GM19025 (cell line): ENCODE data around the gene NDUFS7.

Experiments used
- ATAC-seq: cut with Tn5 transposase; IDR thresholded peaks from one replicate; pipeline ENCODE4 v1.9.1; 2021; ENCODE audit warnings: mild to moderate bottlenecking, low read depth, moderate library complexity; ENCODE audit not compliant: unreplicated experiment

NDUFS7 gene

DNA sequence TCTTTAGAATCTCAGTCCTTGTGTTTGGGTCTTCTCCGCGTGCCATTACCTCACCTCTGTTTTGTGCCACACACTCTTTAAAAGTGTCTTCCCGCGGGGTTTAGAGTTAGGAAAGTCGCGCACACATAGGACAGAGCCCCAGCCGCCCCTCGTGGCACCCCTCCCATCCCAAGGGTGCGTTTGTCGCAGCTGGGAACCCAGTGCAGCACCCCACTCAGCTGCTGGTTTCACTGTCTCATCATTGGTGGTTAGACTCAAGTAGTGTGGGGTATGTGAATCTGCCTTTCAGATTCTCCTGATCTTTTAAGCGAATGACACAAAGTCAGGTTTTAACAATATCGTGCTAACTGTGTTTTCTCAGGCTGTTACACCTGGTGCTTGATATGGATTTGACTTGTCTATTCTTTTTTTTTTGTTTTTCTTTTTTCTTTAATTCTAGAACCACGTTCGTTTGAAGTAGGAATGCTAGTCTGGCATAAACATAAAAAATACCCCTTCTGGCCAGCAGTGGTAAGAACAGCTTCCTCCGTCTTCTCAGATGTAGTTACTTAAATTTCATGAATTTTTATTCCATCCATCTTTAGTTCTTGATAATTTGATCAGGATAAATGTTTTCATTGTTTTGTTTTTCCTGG lies 19.5 kb upstream of the NDUFS7 start:
- ATAC-seq: no peak

DNA sequence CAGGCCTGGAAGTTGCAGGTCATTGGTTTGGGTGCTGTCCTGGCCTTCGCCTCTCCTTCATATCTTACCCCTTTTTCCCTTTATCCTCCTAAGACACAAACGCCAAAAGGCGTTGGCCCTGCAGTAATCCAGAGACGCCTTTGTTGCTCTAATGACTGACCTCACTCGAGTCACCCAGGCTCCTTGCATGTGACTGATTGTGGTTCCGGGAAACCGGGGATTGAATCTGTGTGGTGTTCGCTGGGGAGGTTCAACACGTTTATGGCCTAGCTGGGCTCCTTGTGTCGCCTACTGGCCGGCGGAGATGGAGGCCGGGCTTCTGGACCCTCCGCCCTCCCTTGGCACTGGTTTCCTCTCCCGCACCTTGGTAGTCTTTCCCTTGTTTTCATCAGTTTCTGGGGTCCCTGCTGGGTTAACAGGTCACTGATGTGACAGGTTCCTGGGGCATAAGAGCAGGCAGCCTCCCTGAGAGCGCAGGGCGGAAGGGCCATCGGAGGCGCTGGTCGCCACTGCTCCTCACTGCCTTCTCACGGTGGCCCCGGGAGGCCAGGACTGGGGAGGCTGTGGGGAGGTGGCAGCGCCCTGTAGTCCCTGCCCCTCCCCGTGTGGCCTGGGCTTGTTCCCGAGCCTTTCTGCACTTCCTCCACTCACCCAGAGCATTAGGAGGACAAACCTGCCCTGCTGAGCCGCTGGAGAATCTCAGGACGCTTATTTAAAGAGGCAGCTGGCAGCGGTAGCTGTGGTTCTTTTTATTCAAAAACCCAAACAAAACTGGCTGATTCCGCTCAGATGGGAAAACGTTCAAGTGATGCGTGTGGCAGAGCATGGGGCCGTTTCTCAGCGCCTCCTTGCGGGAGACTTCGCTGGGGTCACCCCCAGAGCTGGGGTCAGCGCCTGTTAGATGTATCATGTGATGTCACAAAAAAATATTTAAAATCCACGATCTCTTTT lies 18.1 kb upstream of the NDUFS7 start:
- no peak for ATAC-seq

DNA sequence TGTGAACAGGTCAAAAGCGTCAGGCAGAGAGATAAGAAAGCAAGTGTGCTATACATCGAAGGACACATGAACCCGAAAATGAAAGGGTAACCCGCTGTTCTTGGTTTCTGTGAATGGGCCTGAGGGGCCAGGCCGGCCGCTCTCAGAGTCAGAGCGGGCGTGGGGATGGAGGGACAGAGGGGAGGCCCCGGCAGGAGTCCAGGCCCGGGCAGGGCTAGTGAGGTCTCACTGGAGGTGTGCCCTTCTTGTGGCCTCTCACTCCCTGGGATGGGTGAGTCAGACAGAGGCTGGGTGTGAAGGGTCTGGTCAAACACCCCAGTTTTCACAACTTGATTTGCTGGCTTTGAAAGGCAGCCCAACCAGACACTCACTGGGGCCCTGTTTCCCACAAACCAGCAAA lies 17.4 kb upstream of the NDUFS7 start:
- ATAC-seq: no peak

- ATAC-seq: no peak
Observed at GRCh38 chr19:1366899-1367870, 16.5 kb upstream of the NDUFS7 start.

GRCh38 chr19:1369214-1369805 lies 14.4 kb upstream of the NDUFS7 start:
- ATAC-seq: no peak

GRCh38 chr19:1370579-1371361 lies 12.9 kb upstream of the NDUFS7 start:
- ATAC-seq: no peak

DNA sequence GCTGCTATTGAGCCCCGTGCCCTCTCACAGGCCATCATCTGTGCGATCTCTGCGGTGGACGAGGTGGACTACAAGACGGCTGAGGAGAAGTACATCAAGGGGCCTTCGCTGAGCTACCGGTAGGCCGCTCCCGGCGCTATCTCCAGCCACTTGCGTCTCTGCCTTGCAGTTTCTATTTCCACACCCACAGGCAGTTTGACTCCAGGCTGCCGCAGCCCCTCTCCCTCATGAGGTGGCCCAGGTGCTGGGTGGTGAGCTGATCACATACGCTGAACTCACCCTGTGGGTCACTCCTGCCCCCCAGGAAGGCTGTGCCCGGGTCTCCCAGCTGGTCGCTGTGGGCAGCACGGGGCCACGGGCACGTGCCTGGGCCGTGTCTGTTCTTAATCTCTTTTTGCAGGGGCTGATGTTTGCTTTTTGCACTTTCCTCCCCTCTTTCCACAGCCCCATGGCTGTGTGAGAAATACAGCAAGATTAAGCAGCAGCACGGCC lies 10.6 kb upstream of the NDUFS7 start:
- ATAC-seq: no peak

GRCh38 chr19:1373534-1374249 lies 10.0 kb upstream of the NDUFS7 start:
- ATAC-seq: no peak

- no peak for ATAC-seq
Observed at GRCh38 chr19:1374250-1374577, 9.5 kb upstream of the NDUFS7 start.

DNA sequence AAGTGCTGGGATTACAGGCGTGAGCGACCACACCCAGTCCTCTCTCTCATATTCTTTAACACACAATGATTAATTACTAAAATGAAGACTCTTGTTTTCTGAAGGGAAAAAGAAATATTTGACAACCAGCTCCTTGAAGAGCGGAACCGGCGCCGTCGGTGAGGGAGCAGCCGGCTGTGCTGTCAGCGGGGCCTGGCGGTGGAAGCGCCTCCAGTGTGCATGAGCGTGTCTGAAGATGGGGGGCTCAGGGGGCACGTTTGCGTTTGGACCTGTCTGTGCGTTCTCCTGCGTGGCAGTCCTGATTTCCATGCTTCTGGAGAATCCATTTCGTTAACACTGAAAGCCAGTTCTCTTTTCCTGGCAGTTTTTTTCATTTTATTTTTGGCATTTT lies 7.3 kb upstream of the NDUFS7 start:
- ATAC-seq: no peak

- ATAC-seq: no peak
Observed at GRCh38 chr19:1377176-1377964, 6.3 kb upstream of the NDUFS7 start.

GRCh38 chr19:1377965-1378785 lies 5.5 kb upstream of the NDUFS7 start:
- no peak for ATAC-seq

DNA sequence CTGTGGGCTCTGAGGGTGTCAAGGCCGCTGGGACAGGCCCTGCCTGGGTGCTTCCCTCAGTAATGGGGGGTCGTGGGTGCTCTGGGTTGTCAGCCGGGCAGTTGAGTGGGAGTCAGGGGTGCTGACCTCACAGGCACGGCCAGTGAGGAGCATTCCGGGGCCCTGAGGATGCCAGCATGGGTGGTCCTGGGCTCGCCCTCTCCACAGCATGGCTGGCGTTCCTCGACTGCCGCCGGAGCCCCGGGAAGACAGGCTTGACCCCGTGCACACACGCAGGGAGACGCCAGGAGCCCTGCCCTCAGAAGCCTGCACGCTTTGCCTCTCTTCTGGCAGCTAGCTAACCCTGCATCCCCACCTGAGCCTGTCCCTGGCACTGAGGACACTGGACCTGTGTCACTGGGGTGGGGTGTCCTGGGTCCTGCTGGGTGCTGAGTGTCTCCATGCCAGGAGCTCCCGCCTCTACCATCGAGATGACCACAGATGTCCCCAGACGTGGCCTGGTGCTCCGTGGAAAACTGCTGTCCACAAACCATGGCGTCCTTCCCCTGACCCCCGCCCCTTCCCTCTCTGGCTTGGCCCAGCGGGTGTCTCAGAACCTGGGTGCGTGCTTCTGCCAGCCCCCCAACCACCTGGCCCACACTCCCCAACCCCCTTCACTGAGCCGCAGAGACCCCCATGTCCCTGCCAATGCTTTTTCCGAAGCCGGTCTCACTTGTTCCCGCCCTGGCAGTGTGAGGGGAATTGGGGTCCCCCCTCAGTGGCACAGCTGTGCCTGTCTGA lies 4.4 kb upstream of the NDUFS7 start:
- no peak for ATAC-seq

- ATAC-seq: no peak
Observed at GRCh38 chr19:1379961-1380489, 3.7 kb upstream of the NDUFS7 start.

- ATAC-seq: no peak
Observed at GRCh38 chr19:1382250-1382649, 1.5 kb upstream of the NDUFS7 start.

DNA sequence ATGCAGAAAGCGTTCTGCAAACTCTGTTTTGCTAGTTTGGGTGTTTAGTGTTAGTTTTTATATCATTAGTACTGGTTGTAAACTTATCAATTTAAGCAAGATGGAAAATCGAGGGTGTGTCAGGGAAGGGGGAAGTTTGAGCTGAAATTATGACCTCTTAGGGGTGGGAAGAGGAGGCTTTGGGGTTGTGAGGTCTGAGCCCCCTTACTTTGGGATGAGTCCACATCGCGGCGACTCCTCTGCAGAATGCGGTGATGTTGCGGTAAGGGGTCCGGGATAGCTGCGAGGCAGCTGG lies 743 bp upstream of the NDUFS7 start:
- ATAC-seq: no peak

DNA sequence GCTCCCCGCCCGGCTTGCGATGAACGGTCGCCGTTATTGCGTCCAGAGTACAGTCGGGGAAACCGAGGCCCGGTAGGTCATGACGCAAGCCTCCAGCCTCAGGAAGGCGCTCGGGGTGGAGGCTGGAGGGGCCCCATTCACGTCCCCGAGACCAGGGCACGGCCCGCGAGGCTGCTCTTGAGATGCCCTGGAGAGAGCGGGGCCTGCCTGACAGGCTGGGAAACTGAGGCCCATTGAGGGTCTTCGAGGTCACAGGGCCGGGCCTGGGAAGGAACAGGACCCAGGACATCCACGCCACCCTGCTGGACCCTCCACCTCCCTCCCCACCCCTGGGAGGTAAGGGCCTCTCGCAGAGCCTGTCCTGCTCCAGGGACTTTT lies 367 bp downstream of the NDUFS7 start:
- no peak for ATAC-seq
